ENCODE results near the gene PEX5L. TPM values are rescaled to one million over a fixed set of nuclear protein-coding genes. Genes with fewer than 3 reads are reported as not detected.

PEX5L gene
- total RNA-seq, 4 donors from 2014 or later: 0.16 TPM; not detected in 3

GRCh38 chr3:179969525-179969924 is 67.2 kb downstream of the PEX5L start:
- no peak for TF ChIP-seq CTCF (IDR thresholded peaks at IDR 0.05)
- TF ChIP-seq POLR2A (IDR thresholded peaks at IDR 0.05): no peak
- TF ChIP-seq EP300 (IDR thresholded peaks at IDR 0.05): no peak
- TF ChIP-seq POLR2AphosphoS5 (IDR thresholded peaks at IDR 0.05): no peak
- Histone ChIP-seq H3K27ac (no peak overlapping the region), H3K4me1 (no peaks in the 10 kb centered on the region), H3K36me3 (no peaks in the 10 kb centered on the region), H3K4me3 (no peak overlapping the region), H3K9me3 (no peaks in the 10 kb centered on the region), H3K27me3 (no peaks in the 10 kb centered on the region)
- WGBS: 29% methylated on average over 2 of the region's 2 CpGs
- no peak for DNase-seq (ENCODE audit: low spot score in 2 of 2)

GRCh38 chr3:179967622-179968021 is 69.1 kb downstream of the PEX5L start:
- H3K36me3 ChIP-seq: no peaks in the 10 kb centered on the region
- H3K4me3 ChIP-seq: no peak overlapping the region
- 59% methylated on average over 4 of the region's 4 CpGs for WGBS

GRCh38 chr3:179964890-179965289 is 71.8 kb downstream of the PEX5L start:
- no peak for TF ChIP-seq POLR2A (IDR thresholded peaks at IDR 0.05)
- WGBS: 30% methylated on average over 2 of the region's 3 CpGs

More at GRCh38 chr3:179967622-179968021, 69.1 kb downstream of the PEX5L start:
- Histone ChIP-seq H3K27ac (no peak overlapping the region), H3K27me3 (no peaks in the 10 kb centered on the region), H3K9me3 (no peaks in the 10 kb centered on the region), H3K4me1 (no peaks in the 10 kb centered on the region)
- TF ChIP-seq POLR2AphosphoS5 (IDR thresholded peaks at IDR 0.05): no peak
- no peak for TF ChIP-seq POLR2A (IDR thresholded peaks at IDR 0.05)
- no peak for TF ChIP-seq CTCF (IDR thresholded peaks at IDR 0.05)
- no peak for TF ChIP-seq EP300 (IDR thresholded peaks at IDR 0.05)
- no peak for DNase-seq (ENCODE audit: low spot score in 2 of 2)

GRCh38 chr3:179962629-179963387 is 73.9 kb downstream of the PEX5L start:
- H3K9me3 ChIP-seq: no peaks in the 10 kb centered on the region
- H3K27ac ChIP-seq: no peak overlapping the region
- no peaks in the 10 kb centered on the region for H3K4me1 ChIP-seq
- DNase-seq (ENCODE audit: low spot score in 2 of 2): no peak
- WGBS: 94% methylated on average over 1 of the region's 1 CpG
- H3K27me3 ChIP-seq: no peaks in the 10 kb centered on the region
- no peak overlapping the region for H3K4me3 ChIP-seq
- no peaks in the 10 kb centered on the region for H3K36me3 ChIP-seq
- TF ChIP-seq EP300 (IDR thresholded peaks at IDR 0.05) (no peak), POLR2A (IDR thresholded peaks at IDR 0.05) (no peak), CTCF (IDR thresholded peaks at IDR 0.05) (no peak), POLR2AphosphoS5 (IDR thresholded peaks at IDR 0.05) (no peak)

More at GRCh38 chr3:179964890-179965289, 71.8 kb downstream of the PEX5L start:
- no peaks in the 10 kb centered on the region for H3K36me3 ChIP-seq
- H3K27me3 ChIP-seq: no peaks in the 10 kb centered on the region
- no peak overlapping the region for H3K27ac ChIP-seq
- H3K4me1 ChIP-seq: no peaks in the 10 kb centered on the region
- no peak for DNase-seq (ENCODE audit: low spot score in 2 of 2)
- H3K4me3 ChIP-seq: no peak overlapping the region
- no peaks in the 10 kb centered on the region for H3K9me3 ChIP-seq

- WGBS: 69% methylated on average over 5 of the region's 5 CpGs
- H3K27ac ChIP-seq: no peak overlapping the region
- H3K36me3 ChIP-seq: no peaks in the 10 kb centered on the region
- H3K4me3 ChIP-seq: no peak overlapping the region
- H3K4me1 ChIP-seq: no peaks in the 10 kb centered on the region
- H3K9me3 ChIP-seq: no peaks in the 10 kb centered on the region
- DNase-seq (ENCODE audit: low spot score in 2 of 2): no peak
- TF ChIP-seq POLR2A (IDR thresholded peaks at IDR 0.05): no peak
- no peak for TF ChIP-seq CTCF (IDR thresholded peaks at IDR 0.05)
- no peak for TF ChIP-seq EP300 (IDR thresholded peaks at IDR 0.05)
- no peak for TF ChIP-seq POLR2AphosphoS5 (IDR thresholded peaks at IDR 0.05)
- H3K27me3 ChIP-seq: no peaks in the 10 kb centered on the region
These were observed 75.0 kb downstream of the PEX5L start for GRCh38 chr3:179961703-179962078.

Data from suprapubic skin (tissue), 4 donors.